SK-N-SH (cell line): Measurements from ENCODE around the gene SULT6B1. TPM values are rescaled to one million over a fixed set of nuclear protein-coding genes. Genes with fewer than 3 reads are reported as not detected.
A peak's percentile ranks its signal among the peaks of the same experiment; 100 is the strongest.
"Not testable (repeated sequence)": the region's sequence is repeated elsewhere in the genome, so short reads cannot be mapped to it uniquely, and the experiment has no call there.

Experiments
- CTCF ChIA-PET: fragments of 300-600, 350-600 bp; formaldehyde crosslinking; extraction: SDS; loops from one replicate; lab custom pipeline; 2021; lab: Yijun Ruan, JAX
- POLR2A ChIA-PET: fragments of 350-600 bp; sonication (Branson Sonifier 250); formaldehyde crosslinking; extraction: SDS; loops from one replicate; lab custom pipeline; 2020; ENCODE audit warnings: antibody characterized with exemption, inconsistent platforms; lab: Yijun Ruan, JAX
- DNase-seq: peaks from one replicate; pipeline ENCODE4 v3.0.0; 2012
- H2AFZ ChIP-seq: fragments of 200-600 bp; sonication (generic); 2 replicates; pipeline ENCODE4 v1.8.1; 2016; ENCODE audit warnings: antibody characterized with exemption, mild to moderate bottlenecking, low read depth
- H3F3A ChIP-seq: fragments of 200-600 bp; sonication (generic); replicated peaks from 2 replicates; pipeline ENCODE3; 2016; ENCODE audit warnings: antibody characterized with exemption, mild to moderate bottlenecking; ENCODE audit not compliant: insufficient read depth
- H3K27ac ChIP-seq, 2 experiments: fragments of 200-500 bp in 1 of 2; fragments of 200-600 bp in 1 of 2; sonication (Bioruptor generic) in 1 of 2; sonication (generic), shearing (Covaris generic) in 1 of 2; 2 replicates each; pipeline versions ENCODE4 v1.5.1 to v1.6.1; 2014 to 2016; ENCODE audit warnings: low read depth in 2 of 2, inconsistent platforms in 1 of 2, low read length in 1 of 2, mild to moderate bottlenecking in 1 of 2, mixed read lengths in 1 of 2
- H3K27me3 ChIP-seq: fragments of 200-600 bp; sonication (generic), shearing (Covaris generic); 2 replicates; pipeline ENCODE4 v1.6.1; 2016; ENCODE audit warnings: mixed run types; ENCODE audit not compliant: insufficient read depth
- H3K36me3 ChIP-seq, 2 experiments: fragments of 200-500 bp in 1 of 2; fragments of 200-600 bp in 1 of 2; sonication (Bioruptor generic) in 1 of 2; sonication (generic) in 1 of 2; replicated peaks in 1 of 2; 2 replicates each; pipeline versions ENCODE3 to v1.5.1; 2014 to 2016; ENCODE audit warnings: low read length in 1 of 2, mild to moderate bottlenecking in 1 of 2; ENCODE audit not compliant: insufficient read depth in 2 of 2, control insufficient read depth in 1 of 2
- H3K4me1 ChIP-seq, 2 experiments: fragments of 200-500 bp in 1 of 2; fragments of 200-600 bp in 1 of 2; sonication (Bioruptor generic) in 1 of 2; sonication (generic), shearing (Covaris generic) in 1 of 2; 2 replicates each; pipeline versions ENCODE4 v1.5.1 to v1.6.1; 2014 to 2016; ENCODE audit warnings: low read depth in 1 of 2, low read length in 1 of 2, mixed run types in 1 of 2; ENCODE audit not compliant: insufficient read depth in 2 of 2, control insufficient read depth in 1 of 2
- H3K4me2 ChIP-seq: fragments of 200-600 bp; sonication (generic), shearing (Covaris generic); 2 replicates; pipeline ENCODE4 v1.6.1; 2017; ENCODE audit warnings: mixed run types
- H3K4me3 ChIP-seq, 2 experiments: fragments of 200-500 bp in 1 of 2; fragments of 200-600 bp in 1 of 2; sonication (Bioruptor generic) in 1 of 2; sonication (generic), shearing (Covaris generic) in 1 of 2; 2 replicates each; pipeline versions ENCODE4 v1.5.1 to v1.8.1; 2014 to 2016; ENCODE audit warnings: low read depth in 2 of 2, inconsistent platforms in 1 of 2, low read length in 1 of 2, mild to moderate bottlenecking in 1 of 2, mixed read lengths in 1 of 2, moderate library complexity in 1 of 2
- H3K79me2 ChIP-seq: fragments of 200-600 bp; sonication (generic); 2 replicates; pipeline ENCODE4 v1.8.1; 2017; ENCODE audit warnings: mild to moderate bottlenecking; ENCODE audit not compliant: insufficient read depth
- H3K9ac ChIP-seq: fragments of 200-600 bp; sonication (generic); 2 replicates; pipeline ENCODE4 v1.6.1; 2017; ENCODE audit warnings: mixed run types
- H3K9me2 ChIP-seq: fragments of 200-600 bp; sonication (generic); 2 replicates; pipeline ENCODE4 v1.6.1; 2017; ENCODE audit warnings: mixed run types
- H3K9me3 ChIP-seq: fragments of 200-600 bp; sonication (generic); 2 replicates; pipeline ENCODE4 v1.6.1; 2017; ENCODE audit warnings: mixed run types, mild to moderate bottlenecking, moderate library complexity
- H4K20me1 ChIP-seq: fragments of 200-600 bp; sonication (generic); 2 replicates; pipeline ENCODE4 v1.6.1; 2017; ENCODE audit warnings: mild to moderate bottlenecking, mixed run types; ENCODE audit not compliant: insufficient read depth
- CHD2 ChIP-seq: fragments of 150-350 bp; IDR thresholded peaks from 2 replicates; pipeline ENCODE4 v1.6.1; 2018; ENCODE audit warnings: low read length; ENCODE audit not compliant: partially characterized antibody
- EP300 ChIP-seq, 2 experiments: IDR thresholded peaks; 2 replicates each; pipeline versions ENCODE4 v1.4.0 to v1.6.1; 2012; ENCODE audit warnings: borderline replicate concordance in 1 of 2, low read depth in 1 of 2, low read length in 1 of 2
- EZH2phosphoT487 ChIP-seq: fragments of 200-600 bp; sonication (generic); IDR thresholded peaks from 2 replicates; pipeline ENCODE4 v1.6.1; 2017; ENCODE audit warnings: low read depth, mixed run types, mild to moderate bottlenecking, antibody characterized with exemption, moderate library complexity, borderline replicate concordance
- FOSL2 ChIP-seq: IDR thresholded peaks from 2 replicates; pipeline ENCODE4 v1.4.0; 2012; ENCODE audit warnings: low read depth, mild to moderate bottlenecking, moderate library complexity, borderline replicate concordance
- FOXM1 ChIP-seq: IDR thresholded peaks from 2 replicates; pipeline ENCODE4 v1.4.0; 2012; ENCODE audit warnings: low read depth, mild to moderate bottlenecking
- GABPA ChIP-seq: IDR thresholded peaks from 2 replicates; pipeline ENCODE4 v1.4.0; 2012; ENCODE audit warnings: low read depth, mild to moderate bottlenecking
- GATA2 ChIP-seq: sonication (generic); formaldehyde crosslinking; IDR thresholded peaks from 2 replicates; pipeline ENCODE4 v1.5.0; 2020; ENCODE audit warnings: mild to moderate bottlenecking, missing genetic modification reagents
- MXI1 ChIP-seq: IDR thresholded peaks from 2 replicates; pipeline ENCODE4 v1.6.1; 2012; ENCODE audit warnings: mild to moderate bottlenecking, low read depth, low read length, improper control_type of control experiment
- NFIC ChIP-seq: IDR thresholded peaks from 2 replicates; pipeline ENCODE4 v1.4.0; 2012; ENCODE audit warnings: borderline replicate concordance
- NRF1 ChIP-seq: IDR thresholded peaks from 2 replicates; pipeline ENCODE4 v1.6.1; 2012; ENCODE audit warnings: low read depth, mild to moderate bottlenecking, low read length
- RAD21 ChIP-seq: IDR thresholded peaks from 2 replicates; pipeline ENCODE4 v1.6.1; 2012; ENCODE audit warnings: mild to moderate bottlenecking, low read length
- WGBS: methylation state at CpG from one replicate; pipeline ENCODE4 v1.1.6; 2017; ENCODE audit warnings: low lambda C conversion rate; 5-methylcytosine and 5-hydroxymethylcytosine counted together
- polyA plus RNA-seq, 3 experiments: library from polyadenylated mRNA; depleted of rRNA; stranded (reverse); fragments of >200 nt; gene quantifications; 2 replicates each; pipeline ENCODE4 v1.2.3, GENCODE V29; 2012
- TF ChIP-seq, protein P1 (sequence below): fragments of 150-350 bp; IDR thresholded peaks from 2 replicates; pipeline ENCODE4 v1.6.1; 2017; ENCODE audit warnings: antibody characterized with exemption, low read length, low read depth, borderline replicate concordance
- TF ChIP-seq, protein P2 (sequence below): fragments of 150-350 bp; IDR thresholded peaks from 2 replicates; pipeline ENCODE4 v1.6.1; 2016; ENCODE audit warnings: mild to moderate bottlenecking, low read depth, low read length
- TF ChIP-seq, protein P3 (sequence below): IDR thresholded peaks from 2 replicates; pipeline ENCODE4; 2012
- TF ChIP-seq, protein P4 (sequence below): IDR thresholded peaks from 2 replicates; pipeline ENCODE4 v1.4.0; 2012; ENCODE audit warnings: low read depth
- TF ChIP-seq, protein P5 (sequence below): fragments of 200-600 bp; sonication (generic); IDR thresholded peaks from 2 replicates; pipeline ENCODE4 v1.6.1; 2017; ENCODE audit warnings: antibody characterized with exemption, mild to moderate bottlenecking, moderate library complexity

The SULT6B1 gene
- polyA plus RNA-seq, 1 of the 3 experiments (the other 2 are of a cell fraction) = not detected

DNA sequence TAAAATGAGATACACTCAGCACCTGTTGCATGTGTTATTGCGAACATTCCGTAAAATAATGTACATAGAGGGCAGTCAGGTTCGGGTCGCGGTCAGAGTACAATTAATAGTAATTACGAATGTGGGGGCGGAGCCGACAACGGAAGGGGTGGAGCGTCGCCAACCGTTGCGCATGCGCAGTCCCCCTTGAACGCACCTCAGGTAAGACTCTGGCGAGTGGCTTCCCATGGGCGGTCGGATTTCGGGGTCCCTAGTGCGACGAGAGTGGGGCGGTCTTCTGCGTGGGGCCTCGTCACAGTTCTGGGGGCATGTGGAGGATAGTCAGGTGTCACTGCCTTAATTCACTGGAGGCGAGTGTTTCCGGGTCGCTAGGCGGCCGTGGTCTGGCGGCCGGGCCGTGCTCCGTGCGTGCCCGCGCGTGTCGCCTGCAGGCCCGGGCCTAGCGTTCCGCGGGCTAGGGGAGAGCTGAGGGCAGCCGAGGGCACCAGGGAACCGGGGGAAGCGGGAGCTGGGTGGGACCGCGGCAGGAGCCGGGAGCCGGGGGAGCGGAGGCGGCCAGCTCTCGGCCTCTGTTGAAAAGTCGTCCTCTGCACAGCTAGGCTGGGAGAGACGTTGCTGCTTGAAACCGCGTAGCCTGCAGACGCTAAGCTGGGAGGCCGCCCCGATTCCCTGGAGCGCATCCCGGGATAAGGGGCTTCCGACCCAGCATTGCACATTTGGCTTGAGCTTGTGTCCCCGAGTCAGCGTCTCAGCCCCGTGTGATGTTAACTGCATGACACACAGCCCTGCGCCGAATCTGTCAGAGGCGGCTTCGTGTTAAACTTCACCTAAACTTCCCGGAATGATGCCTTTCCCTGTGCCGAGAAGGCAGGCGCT, 8.1 kb upstream of the SULT6B1 start, which contains the start of gene CEBPZOS (continued):
- TF ChIP-seq FOSL2 (no peak), GABPA (peak; percentile 73), NRF1 (peak; percentile 87), EP300 (IDR thresholded peaks at IDR 0.05; ENCODE audit: borderline replicate concordance in 1 of 2, low read depth in 1 of 2, low read length in 1 of 2) (no peak), NFIC (no peak), MXI1 (peak; percentile 85)
- TF ChIP-seq, protein P1, sequence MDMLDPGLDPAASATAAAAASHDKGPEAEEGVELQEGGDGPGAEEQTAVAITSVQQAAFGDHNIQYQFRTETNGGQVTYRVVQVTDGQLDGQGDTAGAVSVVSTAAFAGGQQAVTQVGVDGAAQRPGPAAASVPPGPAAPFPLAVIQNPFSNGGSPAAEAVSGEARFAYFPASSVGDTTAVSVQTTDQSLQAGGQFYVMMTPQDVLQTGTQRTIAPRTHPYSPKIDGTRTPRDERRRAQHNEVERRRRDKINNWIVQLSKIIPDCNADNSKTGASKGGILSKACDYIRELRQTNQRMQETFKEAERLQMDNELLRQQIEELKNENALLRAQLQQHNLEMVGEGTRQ = no peak
- TF ChIP-seq, protein P2, sequence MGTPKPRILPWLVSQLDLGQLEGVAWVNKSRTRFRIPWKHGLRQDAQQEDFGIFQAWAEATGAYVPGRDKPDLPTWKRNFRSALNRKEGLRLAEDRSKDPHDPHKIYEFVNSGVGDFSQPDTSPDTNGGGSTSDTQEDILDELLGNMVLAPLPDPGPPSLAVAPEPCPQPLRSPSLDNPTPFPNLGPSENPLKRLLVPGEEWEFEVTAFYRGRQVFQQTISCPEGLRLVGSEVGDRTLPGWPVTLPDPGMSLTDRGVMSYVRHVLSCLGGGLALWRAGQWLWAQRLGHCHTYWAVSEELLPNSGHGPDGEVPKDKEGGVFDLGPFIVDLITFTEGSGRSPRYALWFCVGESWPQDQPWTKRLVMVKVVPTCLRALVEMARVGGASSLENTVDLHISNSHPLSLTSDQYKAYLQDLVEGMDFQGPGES = no peak
- TF ChIP-seq, protein P3, sequence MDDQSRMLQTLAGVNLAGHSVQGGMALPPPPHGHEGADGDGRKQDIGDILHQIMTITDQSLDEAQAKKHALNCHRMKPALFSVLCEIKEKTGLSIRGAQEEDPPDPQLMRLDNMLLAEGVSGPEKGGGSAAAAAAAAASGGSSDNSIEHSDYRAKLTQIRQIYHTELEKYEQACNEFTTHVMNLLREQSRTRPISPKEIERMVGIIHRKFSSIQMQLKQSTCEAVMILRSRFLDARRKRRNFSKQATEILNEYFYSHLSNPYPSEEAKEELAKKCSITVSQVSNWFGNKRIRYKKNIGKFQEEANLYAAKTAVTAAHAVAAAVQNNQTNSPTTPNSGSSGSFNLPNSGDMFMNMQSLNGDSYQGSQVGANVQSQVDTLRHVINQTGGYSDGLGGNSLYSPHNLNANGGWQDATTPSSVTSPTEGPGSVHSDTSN = no peak; the same call in 1 of the 2 replicates

DNA sequence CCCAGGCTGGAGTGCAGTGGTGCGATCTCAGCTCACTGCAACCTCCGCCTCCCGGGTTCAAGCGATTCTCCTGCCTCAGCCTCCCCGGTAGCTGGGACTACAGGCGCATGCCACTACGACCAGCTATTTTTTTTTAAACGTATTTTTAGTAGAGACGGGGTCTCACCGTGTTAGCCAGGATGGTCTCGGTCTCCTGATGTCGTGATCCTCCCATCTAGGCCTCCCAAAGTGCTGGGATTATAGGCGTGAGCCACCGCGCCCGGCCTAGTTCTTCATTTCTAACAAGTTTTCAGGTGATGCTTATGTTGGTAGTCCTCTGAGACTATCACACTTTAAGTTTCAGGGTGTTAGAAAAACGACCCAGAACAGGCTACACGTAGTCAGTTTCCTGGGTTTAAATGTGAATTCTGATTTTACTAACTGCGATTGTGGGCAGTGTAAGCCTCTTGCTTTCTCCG, 7.4 kb upstream of the SULT6B1 start:
- 75% methylated on average over 20 of the region's 20 CpGs for WGBS
- H3K9me3 ChIP-seq, DNase-seq, H3K9me2 ChIP-seq, H3F3A ChIP-seq, H3K27me3 ChIP-seq, POLR2A ChIA-PET, H4K20me1 ChIP-seq: not testable (repeated sequence)
- H3K4me1 ChIP-seq = peaks cover 6 to 15% of the 10 kb centered on the region in 2 experiments; a peak in 3 of 4 replicates
- peak overlapping the region; percentile 73 for H3K4me2 ChIP-seq
- H3K36me3 ChIP-seq = peaks cover 11 to 19% of the 10 kb centered on the region in 2 experiments
- H3K79me2 ChIP-seq = peaks cover 42% of the 10 kb centered on the region
- CTCF ChIA-PET = interaction anchor here (1.3 kb wide), 1 partner anchor 27 kb away, joined by 6 read pairs; no protein-coding TSS in a partner anchor
- peak overlapping the region; percentile 78; the same call in 1 of the 2 replicates for H3K9ac ChIP-seq
- peak overlapping the region; percentile 63 to 88; a peak in 2 of 4 replicates for H3K27ac ChIP-seq
- peak overlapping the region; percentile 95 for H2AFZ ChIP-seq
- H3K4me3 ChIP-seq = peak overlapping the region; percentile 68 to 80

DNA sequence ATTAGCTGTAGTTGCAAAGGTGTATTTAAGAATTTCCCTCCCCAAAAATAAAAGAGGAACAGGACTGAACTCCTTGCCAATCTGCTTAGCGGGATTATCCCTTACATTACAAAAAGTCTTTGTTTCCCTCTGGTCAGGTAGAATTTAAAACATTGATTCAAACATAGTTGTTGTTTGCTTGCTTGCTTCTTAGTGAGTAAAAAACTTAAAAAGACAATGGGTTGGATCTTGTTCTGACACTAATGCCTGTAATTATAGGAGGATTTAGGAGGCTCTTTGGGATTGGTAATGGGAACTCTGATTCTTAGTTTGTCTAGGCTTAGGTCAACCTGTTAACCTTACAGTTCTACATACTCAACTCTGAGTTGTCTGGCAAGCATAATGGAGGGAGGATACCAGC, 4.1 kb upstream of the SULT6B1 start:
- WGBS = 90% methylated on average over 1 of the region's 1 CpG
- POLR2A ChIA-PET = interaction anchor here (0.7 kb wide), 1 partner anchor 10 kb away, joined by 3 read pairs; no protein-coding TSS in a partner anchor
- no peaks in the 10 kb centered on the region for H3K27me3 ChIP-seq
- H3K4me3 ChIP-seq = no peak overlapping the region
- no peaks in the 10 kb centered on the region for H3K9me3 ChIP-seq
- CTCF ChIA-PET = no interaction called here
- H4K20me1 ChIP-seq = no peaks in the 10 kb centered on the region
- peaks cover 10% of the 10 kb centered on the region for H3K79me2 ChIP-seq
- H3K9me2 ChIP-seq = no peaks in the 10 kb centered on the region
- no peak overlapping the region for H2AFZ ChIP-seq
- H3K4me1 ChIP-seq = peaks cover 5 to 7% of the 10 kb centered on the region in 2 experiments; a peak in 2 of 4 replicates
- no peak overlapping the region for H3K27ac ChIP-seq
- H3K4me2 ChIP-seq = no peak overlapping the region
- no peak overlapping the region for H3K9ac ChIP-seq
- no peaks in the 10 kb centered on the region for H3K36me3 ChIP-seq
- H3F3A ChIP-seq = no peaks in the 10 kb centered on the region
- no peak for DNase-seq
- TF ChIP-seq CHD2 = no peak
- TF ChIP-seq FOSL2 = no peak
- TF ChIP-seq GATA2 = no peak
- no peak for TF ChIP-seq RAD21
- no peak for TF ChIP-seq EZH2phosphoT487
- TF ChIP-seq, protein P4, sequence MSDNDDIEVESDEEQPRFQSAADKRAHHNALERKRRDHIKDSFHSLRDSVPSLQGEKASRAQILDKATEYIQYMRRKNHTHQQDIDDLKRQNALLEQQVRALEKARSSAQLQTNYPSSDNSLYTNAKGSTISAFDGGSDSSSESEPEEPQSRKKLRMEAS = no peak
- TF ChIP-seq, protein P5, sequence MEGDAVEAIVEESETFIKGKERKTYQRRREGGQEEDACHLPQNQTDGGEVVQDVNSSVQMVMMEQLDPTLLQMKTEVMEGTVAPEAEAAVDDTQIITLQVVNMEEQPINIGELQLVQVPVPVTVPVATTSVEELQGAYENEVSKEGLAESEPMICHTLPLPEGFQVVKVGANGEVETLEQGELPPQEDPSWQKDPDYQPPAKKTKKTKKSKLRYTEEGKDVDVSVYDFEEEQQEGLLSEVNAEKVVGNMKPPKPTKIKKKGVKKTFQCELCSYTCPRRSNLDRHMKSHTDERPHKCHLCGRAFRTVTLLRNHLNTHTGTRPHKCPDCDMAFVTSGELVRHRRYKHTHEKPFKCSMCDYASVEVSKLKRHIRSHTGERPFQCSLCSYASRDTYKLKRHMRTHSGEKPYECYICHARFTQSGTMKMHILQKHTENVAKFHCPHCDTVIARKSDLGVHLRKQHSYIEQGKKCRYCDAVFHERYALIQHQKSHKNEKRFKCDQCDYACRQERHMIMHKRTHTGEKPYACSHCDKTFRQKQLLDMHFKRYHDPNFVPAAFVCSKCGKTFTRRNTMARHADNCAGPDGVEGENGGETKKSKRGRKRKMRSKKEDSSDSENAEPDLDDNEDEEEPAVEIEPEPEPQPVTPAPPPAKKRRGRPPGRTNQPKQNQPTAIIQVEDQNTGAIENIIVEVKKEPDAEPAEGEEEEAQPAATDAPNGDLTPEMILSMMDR = no peak
- TF ChIP-seq FOXM1 = no peak
- no peak for TF ChIP-seq GABPA
- TF ChIP-seq, protein P2 = no peak
- TF ChIP-seq EP300 (IDR thresholded peaks at IDR 0.05; ENCODE audit: borderline replicate concordance in 1 of 2, low read depth in 1 of 2, low read length in 1 of 2) = no peak
- TF ChIP-seq NFIC = no peak
